HG03280 (cell line): Measurements from ENCODE around the gene CCDC182.

Experiments
- ATAC-seq: cut with Tn5 transposase; IDR thresholded peaks from one replicate; pipeline ENCODE4 v1.9.1; 2021; ENCODE audit warnings: mild to moderate bottlenecking, moderate library complexity; ENCODE audit not compliant: unreplicated experiment

Gene CCDC182

DNA sequence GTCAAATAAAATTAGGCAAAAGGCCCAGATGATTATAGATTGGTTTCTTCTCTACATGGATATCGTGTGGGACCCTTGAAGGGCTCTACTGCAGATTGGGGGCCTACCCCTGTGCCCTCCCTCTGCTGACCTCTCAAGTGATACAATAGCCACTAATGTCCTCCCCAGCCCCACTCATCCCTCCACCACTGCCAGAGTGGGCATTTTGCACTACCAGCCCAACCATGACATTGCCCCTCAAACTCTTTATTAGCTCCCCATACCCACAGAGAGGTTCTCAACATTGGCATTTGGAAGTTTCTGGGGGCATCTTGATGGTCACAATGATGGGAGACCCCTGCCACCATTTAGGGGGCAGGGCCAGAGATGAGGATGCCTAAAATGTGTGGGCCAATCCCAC, 41.8 kb downstream of the CCDC182 start:
- no peak for ATAC-seq

DNA sequence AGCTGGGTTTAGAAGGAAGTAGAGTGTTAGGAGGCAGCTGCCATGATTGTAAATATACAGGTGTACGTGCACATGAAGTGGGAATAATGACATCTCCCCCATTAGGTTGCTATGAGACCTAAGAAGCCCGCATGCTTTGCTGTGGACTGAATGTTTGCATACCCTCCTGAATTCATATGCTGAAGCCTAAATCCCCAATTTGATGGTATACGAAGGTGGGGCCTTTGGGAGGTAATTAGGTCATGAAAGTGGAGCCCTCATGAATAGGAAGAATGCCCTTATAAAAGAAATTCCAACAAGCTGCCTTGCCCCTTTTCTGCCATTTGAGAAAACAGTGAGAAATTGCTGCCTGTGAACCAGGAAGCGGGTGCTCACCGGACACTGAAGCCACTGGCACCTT, 44.0 kb downstream of the CCDC182 start:
- no peak for ATAC-seq

DNA sequence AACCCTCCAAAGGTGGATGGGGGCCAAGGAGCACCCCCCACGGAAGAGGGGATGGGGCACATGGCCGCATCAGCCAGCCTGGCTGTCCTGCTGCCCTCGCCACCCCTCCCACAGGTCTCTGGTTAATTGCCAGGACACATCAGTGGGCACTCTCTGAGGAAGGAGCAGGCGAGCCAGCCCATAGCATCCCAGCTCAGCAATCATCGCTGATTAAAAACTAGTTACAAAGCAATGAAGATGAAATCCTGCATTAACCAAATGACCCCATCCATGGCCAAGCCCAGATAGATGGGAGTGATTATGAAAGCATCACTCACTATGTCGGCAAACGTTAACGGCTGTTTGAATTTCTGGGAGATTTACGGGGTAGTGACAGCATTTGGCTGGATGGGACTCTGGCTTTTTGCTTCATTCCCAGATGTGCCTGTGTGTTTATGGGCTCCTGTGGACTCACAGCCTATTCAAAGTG, 45.3 kb downstream of the CCDC182 start:
- no peak for ATAC-seq

DNA sequence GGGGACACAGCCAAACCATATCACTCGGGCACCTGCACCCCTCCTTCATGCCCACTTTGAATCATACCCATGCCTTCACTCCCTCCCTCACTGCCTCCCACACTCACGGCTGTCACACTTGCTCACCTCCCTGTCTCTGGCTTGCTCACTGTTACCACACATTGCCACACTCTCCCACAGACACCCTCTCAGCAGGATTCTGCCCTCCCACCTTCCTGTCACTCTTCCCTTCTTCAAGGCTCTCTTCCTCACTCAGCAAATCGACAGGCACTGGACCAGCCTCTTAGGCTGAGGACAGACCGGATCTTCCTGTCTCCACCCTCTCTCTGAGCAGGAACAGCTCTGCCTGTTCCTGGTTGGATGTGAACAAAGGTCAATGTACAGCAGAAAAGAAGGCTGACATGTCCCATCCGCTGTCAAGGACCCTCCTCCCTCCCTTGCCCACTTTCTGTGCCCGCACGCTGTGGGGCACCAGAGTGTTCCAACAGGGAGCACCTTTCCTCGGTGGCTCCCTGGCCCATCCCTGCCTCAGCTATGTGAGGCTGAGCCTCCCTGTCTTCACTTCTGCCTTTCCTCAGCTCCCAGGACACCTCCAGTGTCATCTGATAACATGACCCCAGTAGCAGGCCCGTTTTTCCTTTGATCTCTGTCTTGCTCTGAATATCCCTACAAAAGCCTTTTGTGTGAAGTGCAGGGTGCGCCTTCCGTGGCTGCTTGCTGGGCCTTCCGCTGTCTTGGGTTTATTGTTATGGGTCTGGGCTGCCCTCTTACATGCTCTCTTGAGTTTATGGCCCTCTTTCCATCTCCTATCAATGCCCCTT, 47.0 kb downstream of the CCDC182 start:
- ATAC-seq = no peak

DNA sequence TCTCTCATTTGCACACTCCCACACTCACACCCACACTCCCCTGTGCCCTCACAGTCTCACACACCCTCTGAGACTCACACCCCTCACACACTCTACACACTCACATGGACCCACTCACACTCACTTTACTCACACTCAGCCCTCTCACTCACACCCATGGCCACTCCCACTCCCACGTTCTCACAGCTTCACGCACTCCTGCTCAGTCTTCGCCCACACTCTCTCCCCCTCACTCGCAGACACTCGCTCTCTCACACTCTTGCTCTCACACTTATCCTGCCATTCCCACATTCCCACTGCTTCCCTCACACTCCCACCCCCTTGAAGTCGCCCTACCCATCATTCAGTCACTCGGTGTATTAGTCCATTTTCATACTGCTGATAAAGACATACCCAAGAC, 47.9 kb downstream of the CCDC182 start:
- ATAC-seq = no peak

DNA sequence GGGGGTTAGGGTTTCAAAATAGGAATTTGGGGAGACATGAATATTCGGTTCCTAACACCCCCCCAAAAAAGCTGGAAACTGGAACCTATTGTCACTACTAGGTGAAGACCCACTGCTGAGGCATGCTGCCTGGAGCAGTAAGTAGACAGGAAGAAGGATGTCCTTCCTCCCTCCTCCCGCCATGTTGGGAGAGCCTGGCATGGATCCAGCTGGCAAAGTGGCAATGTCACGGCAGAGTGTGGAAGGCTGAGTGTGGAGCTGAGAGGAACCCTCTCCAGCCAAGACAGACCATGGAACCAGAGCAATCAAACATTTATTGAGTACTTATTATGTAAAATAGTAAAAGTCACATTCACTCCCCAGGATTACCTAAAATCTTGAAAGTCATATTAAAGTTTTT, 49.0 kb downstream of the CCDC182 start:
- no peak for ATAC-seq
